ENCODE data around the gene THSD8. TPM values are rescaled to one million over a fixed set of nuclear protein-coding genes. Genes with fewer than 3 reads are reported as not detected.
A peak's percentile ranks its signal among the peaks of the same experiment; 100 is the strongest.

THSD8 gene
- total and polyA plus RNA-seq, 4 donors = 0.22 to 0.35 (median 0.33) TPM; not detected in 1

DNA sequence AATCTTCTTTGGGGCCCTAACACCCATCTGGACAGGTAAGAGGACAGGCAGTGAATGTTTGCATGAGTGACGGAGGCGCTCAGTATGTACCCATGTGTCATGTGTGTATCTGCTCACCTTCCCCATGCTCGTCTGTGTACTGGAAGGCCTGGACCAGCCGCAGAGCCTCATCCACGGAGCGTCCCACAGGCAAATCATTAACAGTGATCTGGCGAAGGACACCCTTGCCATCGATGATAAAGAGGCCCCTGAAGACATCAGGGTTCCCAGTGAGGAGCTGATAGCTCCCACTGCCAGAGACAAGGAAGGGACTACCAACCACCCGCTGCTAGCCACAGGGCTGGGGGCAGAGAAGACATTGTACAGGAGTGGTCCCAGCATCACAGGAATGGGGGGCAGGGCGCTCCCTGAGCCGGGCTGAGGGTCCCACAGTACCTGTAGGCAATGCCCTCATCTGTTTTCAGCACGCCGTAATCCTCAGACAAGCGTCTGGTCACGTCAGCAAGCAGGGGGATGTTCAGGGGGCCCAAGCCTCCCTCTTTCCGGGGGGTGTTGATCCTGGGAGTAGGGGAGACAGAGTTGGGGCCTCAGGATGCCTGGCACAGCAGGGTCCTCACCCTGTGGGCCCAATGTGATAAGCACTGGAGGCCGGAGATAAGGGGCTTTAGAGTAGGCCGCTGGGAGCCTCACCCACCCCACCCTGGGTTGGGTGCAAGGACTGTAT, 2.0 kb upstream of the THSD8 start:
- Histone ChIP-seq H3K9me3 (ENCODE audit: control insufficient read depth in 4 of 4, low read length in 3 of 4) (no peaks in the 10 kb centered on the region), H3K9ac (ENCODE audit: low read depth in 1 of 2, low read length in 2 of 2) (no peak overlapping the region), H3K36me3 (ENCODE audit: control insufficient read depth in 4 of 4, insufficient read depth in 3 of 4, low read depth in 1 of 4, low read length in 3 of 4) (peaks cover 0 to 6% (median 1%) of the 10 kb centered on the region in 4 donors), H3K27me3 (ENCODE audit: control insufficient read depth in 4 of 4, insufficient read depth in 4 of 4, low read length in 3 of 4) (no peaks in the 10 kb centered on the region), H3K4me3 (ENCODE audit: low read depth in 1 of 3, low read length in 3 of 3) (no peak overlapping the region), H3K4me1 (ENCODE audit: control insufficient read depth in 4 of 4, insufficient read depth in 4 of 4, low read length in 3 of 4) (peaks cover 0 to 33% (median 21%) of the 10 kb centered on the region in 4 donors), H3K27ac (ENCODE audit: low read depth in 1 of 2, low read length in 2 of 2) (no peak overlapping the region)
- WGBS = 82% methylated on average over 18 of the region's 18 CpGs
- DNase-seq (ENCODE audit: low spot score) = peak; percentile 81
- TF ChIP-seq JUND (IDR thresholded peaks at IDR 0.05) = no peak
- no peak for TF ChIP-seq REST (IDR thresholded peaks at IDR 0.05)
- TF ChIP-seq TAF1 (conservative IDR thresholded peaks at IDR 0.05) = no peak
- no peak for TF ChIP-seq ZBTB33 (IDR thresholded peaks at IDR 0.05)
- TF ChIP-seq EGR1 (IDR thresholded peaks at IDR 0.05; ENCODE audit: low read depth in 2 of 2) = no peak
- no peak for TF ChIP-seq HNF4G (IDR thresholded peaks at IDR 0.05)
- no peak for TF ChIP-seq HNF4A (conservative IDR thresholded peaks at IDR 0.05)
- no peak for TF ChIP-seq NR2F2 (IDR thresholded peaks at IDR 0.05)
- no peak for TF ChIP-seq RAD21 (IDR thresholded peaks at IDR 0.05)
- no peak for TF ChIP-seq FOXA2 (IDR thresholded peaks at IDR 0.05)
- no peak for TF ChIP-seq CTCF (IDR thresholded peaks at IDR 0.05; ENCODE audit: low read depth, low read length, missing input control)

- Histone ChIP-seq H3K27ac (ENCODE audit: low read depth in 1 of 2, low read length in 2 of 2) (no peak overlapping the region), H3K9ac (ENCODE audit: low read depth in 1 of 2, low read length in 2 of 2) (no peak overlapping the region), H3K27me3 (ENCODE audit: control insufficient read depth in 4 of 4, insufficient read depth in 4 of 4, low read length in 3 of 4) (no peaks in the 10 kb centered on the region), H3K9me3 (ENCODE audit: control insufficient read depth in 4 of 4, low read length in 3 of 4) (no peaks in the 10 kb centered on the region), H3K4me1 (ENCODE audit: control insufficient read depth in 4 of 4, insufficient read depth in 4 of 4, low read length in 3 of 4) (peaks cover 0 to 33% (median 21%) of the 10 kb centered on the region in 4 donors), H3K36me3 (ENCODE audit: control insufficient read depth in 4 of 4, insufficient read depth in 3 of 4, low read depth in 1 of 4, low read length in 3 of 4) (peaks cover 0 to 6% (median 1%) of the 10 kb centered on the region in 4 donors), H3K4me3 (ENCODE audit: low read depth in 1 of 3, low read length in 3 of 3) (peak overlapping the region in 2 of 3 donors; percentile 59 to 78)
- no peak for TF ChIP-seq EGR1 (IDR thresholded peaks at IDR 0.05; ENCODE audit: low read depth in 2 of 2)
- no peak for TF ChIP-seq CTCF (IDR thresholded peaks at IDR 0.05; ENCODE audit: low read depth, low read length, missing input control)
- no peak for TF ChIP-seq HNF4A (conservative IDR thresholded peaks at IDR 0.05)
- TF ChIP-seq HNF4G (IDR thresholded peaks at IDR 0.05) = no peak
- TF ChIP-seq JUND (IDR thresholded peaks at IDR 0.05) = no peak
- no peak for DNase-seq (ENCODE audit: low spot score)
- WGBS = 92% methylated on average over 1 of the region's 1 CpG
Measured at GRCh38 chr19:12800466-12800770, 1.5 kb upstream of the THSD8 start.

Measured in liver (tissue), 9 donors.